Breast epithelium (tissue), 3 donors: ENCODE measurements around the gene MINAR1.

Experiments used
- POLR2AphosphoS5 ChIP-seq, 3 donors: sonication (generic); formaldehyde crosslinking; IDR thresholded peaks; one replicate each; pipeline ENCODE4 v1.6.1; 2017; ENCODE audit warnings: antibody characterized with exemption in 3 of 3
- TF ChIP-seq, protein P1 (sequence below), 3 donors: fragments of 450-650 bp; IDR thresholded peaks; one replicate each; pipeline ENCODE4 v1.5.1; 2016 to 2017; ENCODE audit warnings: antibody characterized with exemption in 3 of 3, mild to moderate bottlenecking in 3 of 3, moderate library complexity in 3 of 3

DNA sequence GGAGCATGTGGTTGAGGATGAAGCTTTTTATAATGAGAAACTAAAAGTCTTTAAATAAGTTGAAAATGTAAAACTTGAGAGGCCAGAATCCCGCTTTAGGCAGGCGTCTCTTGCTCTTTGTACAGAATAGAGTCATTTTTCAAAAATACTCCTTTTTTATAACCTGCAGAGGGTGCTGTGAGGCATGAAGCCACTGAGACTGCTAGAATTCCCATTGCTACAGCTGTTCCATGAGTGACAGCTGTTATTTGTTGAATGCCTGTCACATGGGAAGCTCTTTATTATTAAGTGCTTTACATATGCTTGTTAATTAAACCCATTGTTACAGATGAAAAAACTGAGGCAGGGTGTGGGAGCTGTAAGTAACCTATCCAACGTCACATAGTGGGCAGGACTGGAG, 18.5 kb downstream of the MINAR1 start:
- TF ChIP-seq, protein P1, sequence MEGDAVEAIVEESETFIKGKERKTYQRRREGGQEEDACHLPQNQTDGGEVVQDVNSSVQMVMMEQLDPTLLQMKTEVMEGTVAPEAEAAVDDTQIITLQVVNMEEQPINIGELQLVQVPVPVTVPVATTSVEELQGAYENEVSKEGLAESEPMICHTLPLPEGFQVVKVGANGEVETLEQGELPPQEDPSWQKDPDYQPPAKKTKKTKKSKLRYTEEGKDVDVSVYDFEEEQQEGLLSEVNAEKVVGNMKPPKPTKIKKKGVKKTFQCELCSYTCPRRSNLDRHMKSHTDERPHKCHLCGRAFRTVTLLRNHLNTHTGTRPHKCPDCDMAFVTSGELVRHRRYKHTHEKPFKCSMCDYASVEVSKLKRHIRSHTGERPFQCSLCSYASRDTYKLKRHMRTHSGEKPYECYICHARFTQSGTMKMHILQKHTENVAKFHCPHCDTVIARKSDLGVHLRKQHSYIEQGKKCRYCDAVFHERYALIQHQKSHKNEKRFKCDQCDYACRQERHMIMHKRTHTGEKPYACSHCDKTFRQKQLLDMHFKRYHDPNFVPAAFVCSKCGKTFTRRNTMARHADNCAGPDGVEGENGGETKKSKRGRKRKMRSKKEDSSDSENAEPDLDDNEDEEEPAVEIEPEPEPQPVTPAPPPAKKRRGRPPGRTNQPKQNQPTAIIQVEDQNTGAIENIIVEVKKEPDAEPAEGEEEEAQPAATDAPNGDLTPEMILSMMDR (IDR thresholded peaks at IDR 0.05) = no peak
- no peak for TF ChIP-seq POLR2AphosphoS5 (IDR thresholded peaks at IDR 0.05)
